SK-N-SH (cell line): ENCODE data around the gene IFIT5. TPM values are rescaled to one million over a fixed set of nuclear protein-coding genes. Genes with fewer than 3 reads are reported as not detected.

Source experiments
- CTCF ChIA-PET: fragments of 300-600, 350-600 bp; formaldehyde crosslinking; extraction: SDS; loops from one replicate; lab custom pipeline; 2021; lab: Yijun Ruan, JAX
- POLR2A ChIA-PET: fragments of 350-600 bp; sonication (Branson Sonifier 250); formaldehyde crosslinking; extraction: SDS; loops from one replicate; lab custom pipeline; 2020; ENCODE audit warnings: antibody characterized with exemption, inconsistent platforms; lab: Yijun Ruan, JAX
- DNase-seq: peaks from one replicate; pipeline ENCODE4 v3.0.0; 2012
- H2AFZ ChIP-seq: fragments of 200-600 bp; sonication (generic); 2 replicates; pipeline ENCODE4 v1.8.1; 2016; ENCODE audit warnings: antibody characterized with exemption, mild to moderate bottlenecking, low read depth
- H3F3A ChIP-seq: fragments of 200-600 bp; sonication (generic); replicated peaks from 2 replicates; pipeline ENCODE3; 2016; ENCODE audit warnings: antibody characterized with exemption, mild to moderate bottlenecking; ENCODE audit not compliant: insufficient read depth
- H3K27ac ChIP-seq, 2 experiments: fragments of 200-500 bp in 1 of 2; fragments of 200-600 bp in 1 of 2; sonication (Bioruptor generic) in 1 of 2; sonication (generic), shearing (Covaris generic) in 1 of 2; 2 replicates each; pipeline versions ENCODE4 v1.5.1 to v1.6.1; 2014 to 2016; ENCODE audit warnings: low read depth in 2 of 2, inconsistent platforms in 1 of 2, low read length in 1 of 2, mild to moderate bottlenecking in 1 of 2, mixed read lengths in 1 of 2
- H3K27me3 ChIP-seq: fragments of 200-600 bp; sonication (generic), shearing (Covaris generic); 2 replicates; pipeline ENCODE4 v1.6.1; 2016; ENCODE audit warnings: mixed run types; ENCODE audit not compliant: insufficient read depth
- H3K36me3 ChIP-seq, 2 experiments: fragments of 200-500 bp in 1 of 2; fragments of 200-600 bp in 1 of 2; sonication (Bioruptor generic) in 1 of 2; sonication (generic) in 1 of 2; replicated peaks in 1 of 2; 2 replicates each; pipeline versions ENCODE3 to v1.5.1; 2014 to 2016; ENCODE audit warnings: low read length in 1 of 2, mild to moderate bottlenecking in 1 of 2; ENCODE audit not compliant: insufficient read depth in 2 of 2, control insufficient read depth in 1 of 2
- H3K4me1 ChIP-seq, 2 experiments: fragments of 200-500 bp in 1 of 2; fragments of 200-600 bp in 1 of 2; sonication (Bioruptor generic) in 1 of 2; sonication (generic), shearing (Covaris generic) in 1 of 2; 2 replicates each; pipeline versions ENCODE4 v1.5.1 to v1.6.1; 2014 to 2016; ENCODE audit warnings: low read depth in 1 of 2, low read length in 1 of 2, mixed run types in 1 of 2; ENCODE audit not compliant: insufficient read depth in 2 of 2, control insufficient read depth in 1 of 2
- H3K4me2 ChIP-seq: fragments of 200-600 bp; sonication (generic), shearing (Covaris generic); 2 replicates; pipeline ENCODE4 v1.6.1; 2017; ENCODE audit warnings: mixed run types
- H3K4me3 ChIP-seq, 2 experiments: fragments of 200-500 bp in 1 of 2; fragments of 200-600 bp in 1 of 2; sonication (Bioruptor generic) in 1 of 2; sonication (generic), shearing (Covaris generic) in 1 of 2; 2 replicates each; pipeline versions ENCODE4 v1.5.1 to v1.8.1; 2014 to 2016; ENCODE audit warnings: low read depth in 2 of 2, inconsistent platforms in 1 of 2, low read length in 1 of 2, mild to moderate bottlenecking in 1 of 2, mixed read lengths in 1 of 2, moderate library complexity in 1 of 2
- H3K79me2 ChIP-seq: fragments of 200-600 bp; sonication (generic); 2 replicates; pipeline ENCODE4 v1.8.1; 2017; ENCODE audit warnings: mild to moderate bottlenecking; ENCODE audit not compliant: insufficient read depth
- H3K9ac ChIP-seq: fragments of 200-600 bp; sonication (generic); 2 replicates; pipeline ENCODE4 v1.6.1; 2017; ENCODE audit warnings: mixed run types
- H3K9me2 ChIP-seq: fragments of 200-600 bp; sonication (generic); 2 replicates; pipeline ENCODE4 v1.6.1; 2017; ENCODE audit warnings: mixed run types
- H3K9me3 ChIP-seq: fragments of 200-600 bp; sonication (generic); 2 replicates; pipeline ENCODE4 v1.6.1; 2017; ENCODE audit warnings: mixed run types, mild to moderate bottlenecking, moderate library complexity
- H4K20me1 ChIP-seq: fragments of 200-600 bp; sonication (generic); 2 replicates; pipeline ENCODE4 v1.6.1; 2017; ENCODE audit warnings: mild to moderate bottlenecking, mixed run types; ENCODE audit not compliant: insufficient read depth
- MXI1 ChIP-seq: IDR thresholded peaks from 2 replicates; pipeline ENCODE4 v1.6.1; 2012; ENCODE audit warnings: mild to moderate bottlenecking, low read depth, low read length, improper control_type of control experiment
- NFIC ChIP-seq: IDR thresholded peaks from 2 replicates; pipeline ENCODE4 v1.4.0; 2012; ENCODE audit warnings: borderline replicate concordance
- RFX5 ChIP-seq: IDR thresholded peaks from 2 replicates; pipeline ENCODE4 v1.6.1; 2012; ENCODE audit warnings: mild to moderate bottlenecking, improper control_type of control experiment, low read length
- SMC3 ChIP-seq: IDR thresholded peaks from 2 replicates; pipeline ENCODE4 v1.6.1; 2012; ENCODE audit warnings: low read depth, low read length, improper control_type of control experiment
- TCF12 ChIP-seq: IDR thresholded peaks from 2 replicates; pipeline ENCODE4 v1.4.0; 2012
- TEAD4 ChIP-seq: IDR thresholded peaks from 2 replicates; pipeline ENCODE4 v1.4.0; 2012; ENCODE audit warnings: mild to moderate bottlenecking, borderline replicate concordance; ENCODE audit not compliant: insufficient read depth
- WGBS: methylation state at CpG from one replicate; pipeline ENCODE4 v1.1.6; 2017; ENCODE audit warnings: low lambda C conversion rate; 5-methylcytosine and 5-hydroxymethylcytosine counted together
- polyA plus RNA-seq, 3 experiments: library from polyadenylated mRNA; depleted of rRNA; stranded (reverse); fragments of >200 nt; gene quantifications; 2 replicates each; pipeline ENCODE4 v1.2.3, GENCODE V29; 2012
- TF ChIP-seq, protein P1 (sequence below): IDR thresholded peaks from 2 replicates; pipeline ENCODE4 v1.4.0; 2012; ENCODE audit warnings: low read depth, borderline replicate concordance
- TF ChIP-seq, protein P2 (sequence below): IDR thresholded peaks from 2 replicates; pipeline ENCODE4 v1.4.0; 2012; ENCODE audit warnings: low read depth, borderline replicate concordance
- TF ChIP-seq, protein P3 (sequence below): IDR thresholded peaks from 2 replicates; pipeline ENCODE4; 2012
- TF ChIP-seq, protein P4 (sequence below): IDR thresholded peaks from 2 replicates; pipeline ENCODE4 v1.4.0; 2012; ENCODE audit warnings: low read depth

IFIT5 gene
- polyA plus RNA-seq, 1 of the 3 experiments (the other 2 are of a cell fraction) = 2.7 TPM

DNA sequence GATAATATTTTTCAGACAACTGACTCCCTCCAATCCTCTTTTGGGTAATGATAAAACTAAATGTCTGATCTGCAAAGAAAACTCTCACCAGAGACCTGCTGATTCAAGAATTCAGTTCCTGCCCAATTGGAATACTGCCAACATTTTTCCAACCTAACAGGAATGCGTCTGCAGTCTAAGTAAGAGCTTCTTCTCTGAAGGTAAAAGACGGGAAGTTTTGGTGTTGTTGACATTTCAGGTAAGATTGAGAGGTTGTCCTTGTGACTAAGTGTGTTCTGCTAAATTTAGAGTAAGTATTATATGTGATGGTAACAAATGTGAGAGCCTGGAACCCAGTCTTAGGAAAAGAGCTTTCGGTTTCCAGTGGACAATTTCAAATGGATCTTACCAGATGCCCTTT lies 17.6 kb downstream of the IFIT5 start:
- CTCF ChIA-PET = interaction anchor here (1.4 to 1.5 kb wide), 2 partner anchors 34 to 130 kb away, joined by 3 to 6 read pairs; no protein-coding TSS in a partner anchor
- 72% methylated on average over 3 of the region's 3 CpGs for WGBS
- 0 out of 2 replicates have a peak overlapping the region, but pooled peaks have one; percentile 3 for H3K4me2 ChIP-seq

DNA sequence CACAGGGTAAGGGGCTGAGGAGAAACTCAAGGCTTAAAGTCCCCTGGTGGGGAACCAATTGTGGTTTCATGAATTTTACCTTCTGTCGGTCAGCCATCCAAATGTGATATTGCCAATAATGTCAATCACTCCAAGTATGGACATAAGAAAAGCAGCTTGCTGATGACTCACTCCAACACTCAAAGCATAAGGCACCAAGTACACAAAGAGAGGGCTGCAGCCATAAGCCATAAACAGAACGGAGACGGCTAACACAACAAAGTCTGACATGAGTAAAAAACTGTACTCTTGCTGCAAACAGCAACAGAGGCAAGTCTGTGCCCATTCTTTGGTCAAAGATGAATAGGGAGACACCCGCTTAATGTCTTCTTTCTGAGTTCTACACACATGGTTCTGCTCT lies 24.2 kb downstream of the IFIT5 start:
- H3K79me2 ChIP-seq = no peaks in the 10 kb centered on the region
- H3F3A ChIP-seq = no peaks in the 10 kb centered on the region
- no peak for DNase-seq
- no peaks in the 10 kb centered on the region for H3K9me3 ChIP-seq
- CTCF ChIA-PET = no interaction called here
- H3K9me2 ChIP-seq = no peaks in the 10 kb centered on the region
- no peak overlapping the region for H3K4me2 ChIP-seq
- TF ChIP-seq, protein P1, sequence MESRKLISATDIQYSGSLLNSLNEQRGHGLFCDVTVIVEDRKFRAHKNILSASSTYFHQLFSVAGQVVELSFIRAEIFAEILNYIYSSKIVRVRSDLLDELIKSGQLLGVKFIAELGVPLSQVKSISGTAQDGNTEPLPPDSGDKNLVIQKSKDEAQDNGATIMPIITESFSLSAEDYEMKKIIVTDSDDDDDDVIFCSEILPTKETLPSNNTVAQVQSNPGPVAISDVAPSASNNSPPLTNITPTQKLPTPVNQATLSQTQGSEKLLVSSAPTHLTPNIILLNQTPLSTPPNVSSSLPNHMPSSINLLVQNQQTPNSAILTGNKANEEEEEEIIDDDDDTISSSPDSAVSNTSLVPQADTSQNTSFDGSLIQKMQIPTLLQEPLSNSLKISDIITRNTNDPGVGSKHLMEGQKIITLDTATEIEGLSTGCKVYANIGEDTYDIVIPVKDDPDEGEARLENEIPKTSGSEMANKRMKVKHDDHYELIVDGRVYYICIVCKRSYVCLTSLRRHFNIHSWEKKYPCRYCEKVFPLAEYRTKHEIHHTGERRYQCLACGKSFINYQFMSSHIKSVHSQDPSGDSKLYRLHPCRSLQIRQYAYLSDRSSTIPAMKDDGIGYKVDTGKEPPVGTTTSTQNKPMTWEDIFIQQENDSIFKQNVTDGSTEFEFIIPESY = no peak
- TF ChIP-seq TEAD4 (no peak), MXI1 (no peak)
- TF ChIP-seq, all 33 proteins: peak for 0
- no peak overlapping the region for H2AFZ ChIP-seq
- no peak overlapping the region for H3K27ac ChIP-seq
- H3K9ac ChIP-seq = no peak overlapping the region
- 91% methylated on average over 4 of the region's 4 CpGs for WGBS
- H4K20me1 ChIP-seq = no peaks in the 10 kb centered on the region
- H3K4me1 ChIP-seq = no peaks in the 10 kb centered on the region
- H3K36me3 ChIP-seq = no peaks in the 10 kb centered on the region
- H3K27me3 ChIP-seq = no peaks in the 10 kb centered on the region
- POLR2A ChIA-PET = no interaction called here
- H3K4me3 ChIP-seq = no peak overlapping the region

More for the DNA sequence above, 17.6 kb downstream of the IFIT5 start:
- Histone ChIP-seq H4K20me1 (no peaks in the 10 kb centered on the region), H3K27me3 (no peaks in the 10 kb centered on the region), H3K36me3 (no peaks in the 10 kb centered on the region), H3K9me2 (no peaks in the 10 kb centered on the region), H3F3A (no peaks in the 10 kb centered on the region), H3K4me3 (no peak overlapping the region), H2AFZ (no peak overlapping the region), H3K9me3 (no peaks in the 10 kb centered on the region), H3K79me2 (no peaks in the 10 kb centered on the region), H3K27ac (no peak overlapping the region), H3K4me1 (peaks cover 0 to 18% of the 10 kb centered on the region in 2 experiments; a peak in 3 of 4 replicates), H3K9ac (no peak overlapping the region)
- no peak for DNase-seq
- TF ChIP-seq NFIC (peak; percentile 80), SMC3 (no peak), TCF12 (no peak), RFX5 (no peak)
- TF ChIP-seq, protein P2, sequence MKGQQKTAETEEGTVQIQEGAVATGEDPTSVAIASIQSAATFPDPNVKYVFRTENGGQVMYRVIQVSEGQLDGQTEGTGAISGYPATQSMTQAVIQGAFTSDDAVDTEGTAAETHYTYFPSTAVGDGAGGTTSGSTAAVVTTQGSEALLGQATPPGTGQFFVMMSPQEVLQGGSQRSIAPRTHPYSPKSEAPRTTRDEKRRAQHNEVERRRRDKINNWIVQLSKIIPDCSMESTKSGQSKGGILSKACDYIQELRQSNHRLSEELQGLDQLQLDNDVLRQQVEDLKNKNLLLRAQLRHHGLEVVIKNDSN = no peak
- TF ChIP-seq, protein P3, sequence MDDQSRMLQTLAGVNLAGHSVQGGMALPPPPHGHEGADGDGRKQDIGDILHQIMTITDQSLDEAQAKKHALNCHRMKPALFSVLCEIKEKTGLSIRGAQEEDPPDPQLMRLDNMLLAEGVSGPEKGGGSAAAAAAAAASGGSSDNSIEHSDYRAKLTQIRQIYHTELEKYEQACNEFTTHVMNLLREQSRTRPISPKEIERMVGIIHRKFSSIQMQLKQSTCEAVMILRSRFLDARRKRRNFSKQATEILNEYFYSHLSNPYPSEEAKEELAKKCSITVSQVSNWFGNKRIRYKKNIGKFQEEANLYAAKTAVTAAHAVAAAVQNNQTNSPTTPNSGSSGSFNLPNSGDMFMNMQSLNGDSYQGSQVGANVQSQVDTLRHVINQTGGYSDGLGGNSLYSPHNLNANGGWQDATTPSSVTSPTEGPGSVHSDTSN = 0 out of 2 replicates have a peak, but pooled peaks have one; percentile 4
- TF ChIP-seq, protein P4, sequence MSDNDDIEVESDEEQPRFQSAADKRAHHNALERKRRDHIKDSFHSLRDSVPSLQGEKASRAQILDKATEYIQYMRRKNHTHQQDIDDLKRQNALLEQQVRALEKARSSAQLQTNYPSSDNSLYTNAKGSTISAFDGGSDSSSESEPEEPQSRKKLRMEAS = no peak
- POLR2A ChIA-PET = no interaction called here
